Pons (tissue), 1 donor: Measurements from ENCODE around the gene SRP68.
A peak's percentile ranks its signal among the peaks of the same experiment; 100 is the strongest.

Source experiments
- DNase-seq: peaks from one replicate; pipeline ENCODE4 v3.0.0-alpha.2; 2016; ENCODE audit warnings: low spot score

Gene SRP68

DNA sequence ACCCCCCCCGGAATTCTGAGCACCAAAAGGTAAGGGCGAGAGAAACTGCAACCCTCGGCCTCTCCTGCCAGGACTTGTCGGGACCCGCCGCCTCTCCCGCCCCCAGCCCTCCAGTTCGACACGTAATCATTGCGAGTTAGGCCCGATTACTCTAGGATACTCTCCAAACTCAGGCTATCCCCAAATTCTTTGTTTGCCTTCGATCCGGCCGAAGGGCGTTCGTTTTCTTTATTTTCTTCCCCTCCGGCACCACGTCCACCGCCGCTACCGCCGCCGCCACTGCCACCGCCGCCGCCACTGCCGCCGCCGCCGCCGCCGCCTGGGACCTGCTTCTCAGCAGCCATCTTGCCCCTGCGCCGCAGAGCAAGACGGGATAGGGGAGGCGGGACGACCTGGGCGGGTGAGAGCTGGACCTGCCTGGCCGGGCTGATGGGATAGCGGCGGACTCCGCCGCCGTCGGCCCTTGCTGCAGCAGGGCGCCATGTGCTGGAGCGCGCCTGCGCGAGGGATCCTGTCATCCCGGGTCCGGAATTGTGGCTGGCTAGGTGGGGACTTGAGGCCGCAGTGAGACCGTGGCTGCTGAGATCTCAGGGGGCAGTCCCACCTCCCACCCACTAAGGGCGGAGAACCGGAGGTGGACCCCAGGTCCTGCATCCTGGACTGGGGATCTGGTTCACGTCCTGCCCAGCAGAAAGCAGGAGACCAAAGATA lies at the start of gene SRP68:
SRP68 (minus strand) TSS at position 370 of the 711 bp plus-strand sequence; CDS start at position 344, 26 bp downstream.
- DNase-seq, result peak; percentile 93

DNA sequence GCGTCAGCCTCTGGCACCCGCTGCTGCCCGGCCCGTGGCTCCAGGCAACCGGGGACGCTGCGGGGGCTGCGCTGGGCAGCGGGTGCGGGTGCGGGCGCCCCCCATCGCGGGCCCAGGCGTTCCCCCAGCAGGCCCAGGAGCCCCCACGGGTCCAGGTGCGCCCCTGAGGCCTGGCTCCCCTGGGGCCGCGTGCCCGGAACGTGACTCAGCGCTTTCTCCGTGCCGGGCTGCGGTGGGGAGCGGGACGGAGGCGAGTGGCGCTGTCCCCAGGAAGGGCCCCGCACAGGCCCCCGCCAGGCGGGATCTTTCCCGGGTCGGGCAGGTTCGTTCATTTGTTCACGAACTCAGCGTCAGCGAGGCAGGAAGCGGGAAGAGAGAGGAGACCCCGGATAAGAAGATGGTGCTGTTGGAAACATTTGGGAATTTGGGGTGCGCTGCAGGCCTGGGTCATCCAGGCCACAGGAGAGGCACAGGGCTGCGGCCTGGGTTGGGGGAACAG lies 49.7 kb upstream of the SRP68 start:
- DNase-seq, result no peak

DNA sequence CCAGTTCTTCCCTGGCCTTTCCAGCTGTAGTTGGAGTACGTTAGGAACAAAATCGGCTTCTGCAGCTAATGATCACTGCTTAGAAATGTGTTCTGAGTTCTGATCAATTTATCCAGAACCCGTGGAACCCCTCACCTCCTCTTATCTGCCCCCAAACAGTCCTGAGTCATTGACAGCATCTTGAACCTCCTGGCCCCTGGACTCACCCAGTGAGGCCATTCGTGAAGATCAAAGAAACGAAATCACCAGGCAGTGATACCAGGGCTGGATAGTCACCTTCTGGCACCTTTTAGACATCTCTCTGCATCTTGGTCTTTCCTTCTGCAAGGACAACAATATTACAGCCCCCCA lies 48.3 kb upstream of the SRP68 start:
- no peak for DNase-seq

DNA sequence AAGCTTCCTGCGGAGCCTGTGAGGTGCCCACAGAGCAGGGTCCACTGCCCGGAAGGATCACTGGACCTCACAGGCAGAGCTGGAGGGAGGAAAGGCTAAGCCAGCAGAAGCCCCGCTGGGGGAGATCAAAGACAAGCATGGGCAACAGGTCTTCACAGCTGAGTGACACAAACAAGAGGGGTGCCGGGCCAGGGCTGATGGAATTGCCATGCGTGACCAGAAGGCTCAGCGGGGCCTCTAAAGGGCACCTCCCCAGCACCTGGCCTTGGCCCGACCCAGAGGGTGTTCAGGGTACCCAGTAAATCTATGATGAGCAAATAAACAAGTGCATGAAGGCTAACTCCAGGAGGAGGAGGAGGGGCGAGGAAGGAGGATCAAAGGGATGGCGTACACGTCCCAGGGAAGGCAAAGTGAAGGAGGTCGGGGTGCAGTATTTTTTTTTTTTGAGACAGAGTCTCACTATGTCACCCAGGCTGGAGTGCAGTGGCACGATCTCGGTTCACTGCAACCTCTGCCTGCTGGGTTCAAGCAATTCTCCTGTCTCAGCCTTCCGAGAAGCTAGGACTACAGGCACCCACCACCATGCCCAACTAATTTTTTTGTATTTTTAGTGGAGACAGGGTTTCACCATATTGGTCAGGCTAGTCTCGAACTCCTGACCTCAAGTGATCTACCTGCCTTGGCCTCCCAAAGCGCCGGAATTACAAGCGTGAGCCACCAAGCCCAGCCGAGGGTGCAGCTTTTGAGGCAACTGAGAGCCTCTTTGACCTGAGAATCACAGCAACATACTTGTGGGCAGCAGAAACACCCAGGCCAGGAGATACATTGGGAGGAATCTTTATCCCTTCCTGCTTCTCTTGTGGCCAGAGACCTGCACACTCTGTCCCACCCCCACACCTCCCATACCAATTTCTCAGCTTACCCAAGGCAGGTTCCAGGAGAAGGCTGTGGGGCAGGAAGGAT lies 47.4 kb upstream of the SRP68 start:
- no peak for DNase-seq

DNA sequence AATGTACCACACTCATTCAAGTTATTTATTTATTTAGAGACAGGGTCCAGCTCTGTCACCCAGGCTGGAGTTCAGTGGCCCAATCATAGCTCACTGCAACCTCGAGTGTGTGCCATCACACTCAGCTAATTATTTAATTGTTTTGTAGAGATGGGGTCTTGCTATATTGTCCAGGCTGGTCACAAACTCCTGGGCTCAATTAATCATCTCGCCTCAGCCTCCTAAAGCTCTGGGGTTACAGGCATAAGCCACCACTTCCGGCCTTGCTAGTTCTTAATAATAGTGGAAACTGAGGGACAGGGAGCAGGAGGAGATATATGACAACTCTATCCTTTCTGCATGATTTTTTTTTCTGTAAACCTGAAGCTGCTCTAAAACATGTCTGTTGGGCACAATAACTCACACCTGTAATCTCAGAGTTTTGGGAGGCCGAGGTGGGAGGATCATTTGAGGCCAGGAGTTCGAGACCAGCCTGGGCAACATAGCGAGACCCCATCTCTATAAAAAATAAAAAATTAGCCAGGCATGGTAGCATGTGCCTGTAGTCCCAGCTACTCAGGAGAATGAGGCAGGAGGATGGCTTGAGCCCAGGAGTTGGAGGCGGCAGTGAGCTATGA lies 42.9 kb upstream of the SRP68 start:
- no peak for DNase-seq

DNA sequence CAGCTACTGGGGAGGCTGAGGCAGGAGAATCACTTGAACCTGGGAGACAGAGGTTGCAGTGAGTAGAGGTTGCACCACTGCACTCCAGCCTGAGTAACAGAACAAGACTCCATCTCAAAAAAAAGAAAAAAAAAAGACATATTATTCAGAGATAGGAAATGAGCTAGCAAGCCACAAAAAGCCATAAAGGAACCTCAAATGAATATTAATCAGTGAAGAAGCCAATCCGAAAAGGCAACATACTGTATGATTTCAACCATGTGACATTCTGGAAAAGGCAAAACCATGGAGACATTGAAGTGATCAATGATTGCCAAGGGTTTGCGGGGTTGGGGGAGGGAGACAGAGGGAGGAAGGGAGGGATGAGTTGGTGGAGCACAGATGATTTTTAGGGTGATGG lies 39.6 kb upstream of the SRP68 start:
- DNase-seq, result no peak

DNA sequence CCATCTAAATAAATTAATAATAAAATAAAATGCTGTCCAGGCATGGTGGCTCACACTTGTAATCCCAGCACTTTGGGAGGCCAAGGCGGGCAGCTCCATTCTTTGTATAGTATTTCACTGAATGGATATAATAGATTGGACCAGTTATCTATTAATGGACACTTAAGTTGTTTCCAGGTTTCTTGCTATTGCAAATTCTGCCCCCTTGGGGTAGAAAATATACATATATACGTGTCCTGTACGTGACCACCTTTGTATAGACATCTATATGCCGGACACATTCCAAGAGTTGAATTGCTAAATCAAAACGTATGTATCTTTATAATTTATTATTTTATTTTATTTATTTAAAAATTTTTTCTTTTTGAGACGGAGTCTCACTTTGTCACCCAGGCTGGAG lies 35.2 kb upstream of the SRP68 start:
- DNase-seq, result no peak

DNA sequence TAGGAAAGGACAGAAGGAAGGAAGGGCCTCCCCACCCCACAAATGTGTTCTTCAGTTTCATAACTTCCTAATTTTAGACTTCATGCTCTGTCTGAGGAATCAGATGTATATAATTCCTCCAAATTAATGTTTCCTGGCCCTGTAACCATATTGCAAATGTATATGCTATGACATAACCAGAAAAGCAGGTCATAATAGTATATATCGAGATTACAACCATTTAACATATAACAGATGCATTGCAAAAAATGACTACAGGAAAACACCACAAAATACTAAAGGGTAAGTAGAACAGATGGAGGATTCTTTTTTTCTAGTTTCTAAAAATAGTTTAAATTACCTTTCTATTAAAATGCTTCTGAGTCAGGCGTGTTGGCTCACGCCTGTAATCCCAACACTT lies 34.4 kb upstream of the SRP68 start:
- no peak for DNase-seq

DNA sequence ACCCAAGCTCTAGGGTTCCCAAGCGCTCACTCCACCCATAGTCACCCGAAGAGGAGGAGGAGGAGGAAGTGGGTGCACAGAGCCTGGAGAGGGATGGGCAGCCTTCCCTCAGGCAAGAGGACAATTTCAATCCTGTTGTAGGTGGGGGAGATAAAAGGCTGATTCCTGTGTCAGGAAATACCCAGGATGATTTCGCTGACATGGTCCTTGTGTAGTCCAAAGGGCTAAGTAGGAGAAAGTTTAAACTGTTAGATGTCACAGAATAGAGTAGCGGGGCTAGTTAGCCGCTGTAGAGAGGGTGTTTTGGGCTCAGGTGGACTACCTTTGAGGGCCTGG lies 32.5 kb upstream of the SRP68 start:
- no peak for DNase-seq

DNA sequence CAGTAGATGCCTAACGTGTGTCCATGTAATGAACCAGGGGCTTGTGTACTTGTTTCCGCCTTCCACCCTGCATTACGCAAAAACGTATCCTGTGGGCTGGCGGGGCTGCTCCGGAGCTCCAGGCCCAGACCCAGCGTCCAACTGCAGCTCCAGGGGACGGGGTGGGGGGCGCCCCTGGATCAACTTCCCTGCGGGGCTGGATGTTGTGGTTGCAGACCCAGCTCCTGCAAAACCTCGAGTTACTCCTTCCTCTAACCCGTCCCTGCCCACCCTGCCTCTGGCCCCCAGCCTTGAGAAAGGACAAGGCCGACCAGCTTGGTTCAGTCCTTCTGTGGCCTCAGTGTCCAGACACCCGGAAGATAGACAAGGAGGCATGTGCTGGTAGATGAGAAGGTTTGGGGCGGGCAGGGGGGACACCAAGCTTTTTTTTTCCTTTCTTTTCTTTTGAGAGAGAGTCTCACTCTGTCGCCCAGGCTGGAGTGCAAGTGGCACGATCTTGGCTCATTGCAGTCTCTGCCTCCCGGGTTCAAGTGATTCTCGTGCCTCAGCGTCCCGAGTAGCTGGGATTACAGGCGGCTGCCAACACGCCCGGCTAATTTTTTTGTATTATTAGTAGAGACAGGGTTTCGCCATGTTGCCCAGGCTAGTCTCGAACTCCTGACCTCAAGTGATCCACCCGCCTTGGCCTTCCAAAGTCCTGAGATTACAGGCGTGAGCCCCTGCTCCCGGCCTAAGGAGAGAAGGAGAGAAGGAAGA lies 32.0 kb upstream of the SRP68 start:
- DNase-seq, result no peak

DNA sequence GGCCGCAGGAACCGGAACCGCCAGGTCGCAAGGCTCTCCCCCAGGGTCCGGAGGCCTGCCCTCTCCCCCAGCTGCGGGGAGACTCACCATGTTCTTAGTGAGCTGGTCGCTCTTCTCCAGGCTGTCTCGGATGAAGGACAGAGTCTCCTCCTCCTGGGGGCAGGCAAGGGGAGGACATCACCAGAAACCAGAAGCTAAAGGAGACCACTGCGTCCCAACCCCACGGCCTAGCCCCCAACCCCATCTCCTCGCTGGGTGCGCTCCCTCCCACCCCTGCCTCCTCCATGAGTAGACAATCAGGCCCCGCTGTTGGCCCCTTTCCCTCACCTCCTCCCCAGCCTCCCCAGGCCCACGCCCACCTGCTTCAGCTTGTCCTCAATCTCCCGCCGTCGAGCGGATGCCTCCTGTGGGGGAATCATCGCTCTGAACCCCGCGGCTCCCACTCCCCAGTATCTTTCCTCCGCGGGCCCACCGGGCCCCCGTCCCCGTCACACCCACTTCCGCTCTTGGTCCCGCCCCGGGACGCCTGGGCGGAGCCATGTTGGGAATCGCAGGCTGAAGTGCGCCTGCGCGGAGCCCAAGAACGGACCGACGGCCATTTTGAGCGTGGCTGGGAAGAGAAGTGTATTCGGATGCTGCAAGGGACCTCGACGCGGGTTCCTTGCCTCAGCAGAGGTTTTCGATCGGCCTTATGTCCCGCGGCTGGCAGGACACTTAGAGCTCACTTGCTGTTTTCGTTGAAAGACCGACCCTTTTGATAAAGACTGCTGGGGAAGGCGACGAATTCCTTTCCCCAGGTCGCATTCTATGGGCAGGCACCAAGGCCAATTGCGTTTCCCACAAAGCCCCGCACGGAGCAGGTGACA lies 31.2 kb upstream of the SRP68 start, which contains the start of gene EXOC7:
EXOC7 (minus strand) TSS at position 514 of the 866 bp plus-strand sequence; CDS start at position 419, 95 bp downstream.
- peak; percentile 95 for DNase-seq

DNA sequence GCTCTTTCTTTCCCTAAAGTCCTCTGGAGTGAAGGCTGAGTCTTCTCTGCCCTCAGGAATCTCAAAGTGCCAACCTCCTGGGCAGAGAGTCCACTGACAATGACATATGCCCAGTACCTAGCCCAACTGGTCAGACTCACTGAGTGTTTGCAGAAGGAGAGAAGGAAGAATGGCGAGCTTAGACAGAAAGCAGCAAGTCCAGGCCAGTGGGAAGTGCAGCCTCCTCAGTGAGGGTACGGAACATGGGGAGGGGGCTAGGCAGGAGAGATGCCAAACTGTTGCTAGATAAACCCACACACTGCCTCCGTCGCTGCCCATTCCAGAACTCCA lies 30.6 kb upstream of the SRP68 start:
- DNase-seq, result no peak

DNA sequence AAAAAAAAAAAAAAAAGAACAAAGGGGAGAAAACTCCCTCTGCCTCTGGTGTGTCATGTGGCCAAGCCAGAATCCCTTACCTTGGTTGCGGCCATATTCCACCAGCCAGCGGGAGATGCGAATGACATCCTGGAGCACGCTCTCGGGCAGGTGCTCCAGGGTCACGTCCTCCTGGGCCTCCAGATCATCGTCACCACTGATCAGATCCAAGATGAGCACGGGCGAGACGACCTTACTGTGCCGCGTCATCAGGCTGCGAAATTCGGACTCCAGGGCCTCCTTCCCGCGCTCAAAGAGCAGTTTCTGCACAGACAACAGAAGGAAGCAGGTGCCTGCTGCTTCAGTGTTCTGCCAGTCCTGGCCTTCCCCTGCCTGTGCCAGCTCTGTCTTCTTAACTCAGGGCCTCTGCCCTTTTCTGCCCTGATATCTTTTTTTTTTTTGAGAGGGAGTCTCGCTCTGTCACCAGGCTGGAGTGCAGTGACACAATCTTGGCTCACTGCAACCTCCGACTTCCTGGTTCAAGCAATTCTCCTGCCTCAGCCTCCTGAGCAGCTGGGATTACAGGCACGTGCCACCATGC lies 25.5 kb upstream of the SRP68 start:
- no peak for DNase-seq

DNA sequence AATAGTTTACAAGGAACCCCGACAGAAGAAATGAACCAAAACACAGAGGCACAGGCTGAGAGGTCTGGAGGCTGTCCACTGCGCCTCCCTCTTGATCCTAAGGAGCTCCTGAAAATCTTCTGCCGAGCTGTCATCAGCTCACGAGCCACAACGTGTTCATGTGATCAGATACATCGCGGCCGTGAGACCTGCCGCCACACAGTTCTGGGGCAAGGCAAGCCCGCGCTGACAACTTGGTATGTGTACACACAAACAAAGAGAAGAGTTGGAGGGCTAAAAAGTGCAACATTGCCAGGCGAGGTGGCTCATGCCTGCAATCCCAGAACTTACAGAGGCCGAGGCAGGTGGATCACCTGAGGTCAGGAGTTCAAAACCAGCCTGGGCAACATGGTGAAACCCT lies 23.6 kb upstream of the SRP68 start:
- no peak for DNase-seq

DNA sequence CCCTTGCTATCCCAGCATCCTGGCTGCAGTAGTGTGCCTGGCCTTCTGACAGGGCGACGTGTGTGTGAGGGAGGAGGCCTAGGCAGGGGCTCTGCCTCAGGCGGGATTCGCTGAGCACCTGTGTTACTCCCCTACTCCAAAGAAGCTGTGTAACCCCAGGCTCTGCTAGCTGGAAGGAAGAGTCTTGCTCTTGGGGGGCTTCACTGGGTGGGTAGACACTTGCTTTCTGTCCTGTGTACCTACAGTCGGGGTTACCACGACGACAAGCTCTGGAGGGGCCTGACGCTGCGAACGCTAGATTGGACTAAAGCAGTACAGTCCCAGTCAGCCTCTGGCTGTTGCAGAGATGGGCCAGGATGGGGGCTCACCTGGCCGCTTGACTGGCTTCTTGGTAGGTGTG lies 21.7 kb upstream of the SRP68 start:
- DNase-seq, result no peak

DNA sequence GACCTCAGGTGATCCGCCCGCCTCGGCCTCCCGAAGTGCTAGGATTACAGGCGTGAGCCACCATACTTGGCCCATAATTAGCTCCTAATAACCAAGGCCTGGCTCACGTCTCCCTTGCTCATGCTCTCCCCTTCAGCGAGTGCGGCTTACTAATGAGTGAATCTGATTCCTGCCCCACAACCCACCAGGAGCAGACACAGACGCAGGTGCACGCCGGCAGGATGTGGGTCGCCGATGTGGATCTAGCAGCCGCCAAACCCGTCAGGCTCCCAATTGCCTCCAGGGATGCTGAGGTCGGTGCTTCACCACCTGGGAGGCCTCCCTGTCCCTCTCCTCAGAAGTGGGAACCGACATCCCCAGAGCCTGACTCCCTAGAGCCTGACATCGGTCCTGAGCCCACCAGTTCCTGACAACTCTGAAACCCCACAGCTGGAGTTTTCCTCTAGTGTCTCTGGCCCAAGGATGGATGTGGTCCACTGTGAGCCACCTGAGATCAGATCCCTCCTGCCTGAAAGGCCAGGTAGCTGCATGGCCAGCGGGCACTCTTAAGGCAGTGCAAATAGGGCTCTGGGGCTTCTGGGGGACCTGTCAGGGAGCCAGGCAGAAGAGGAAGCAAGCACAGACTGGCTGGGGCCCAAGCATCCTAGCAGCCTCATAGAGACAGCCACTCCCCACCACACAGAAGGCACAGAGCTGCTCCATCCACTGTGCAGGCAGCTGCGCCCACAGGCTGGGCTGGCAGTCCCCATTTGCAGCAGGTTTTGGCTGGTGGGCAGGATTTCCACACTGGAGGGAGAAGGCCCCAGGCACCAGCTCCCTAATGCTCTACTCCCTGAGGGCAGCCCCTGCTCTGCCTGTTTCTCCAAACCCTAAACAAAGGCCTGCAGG lies 20.5 kb upstream of the SRP68 start:
- no peak for DNase-seq

DNA sequence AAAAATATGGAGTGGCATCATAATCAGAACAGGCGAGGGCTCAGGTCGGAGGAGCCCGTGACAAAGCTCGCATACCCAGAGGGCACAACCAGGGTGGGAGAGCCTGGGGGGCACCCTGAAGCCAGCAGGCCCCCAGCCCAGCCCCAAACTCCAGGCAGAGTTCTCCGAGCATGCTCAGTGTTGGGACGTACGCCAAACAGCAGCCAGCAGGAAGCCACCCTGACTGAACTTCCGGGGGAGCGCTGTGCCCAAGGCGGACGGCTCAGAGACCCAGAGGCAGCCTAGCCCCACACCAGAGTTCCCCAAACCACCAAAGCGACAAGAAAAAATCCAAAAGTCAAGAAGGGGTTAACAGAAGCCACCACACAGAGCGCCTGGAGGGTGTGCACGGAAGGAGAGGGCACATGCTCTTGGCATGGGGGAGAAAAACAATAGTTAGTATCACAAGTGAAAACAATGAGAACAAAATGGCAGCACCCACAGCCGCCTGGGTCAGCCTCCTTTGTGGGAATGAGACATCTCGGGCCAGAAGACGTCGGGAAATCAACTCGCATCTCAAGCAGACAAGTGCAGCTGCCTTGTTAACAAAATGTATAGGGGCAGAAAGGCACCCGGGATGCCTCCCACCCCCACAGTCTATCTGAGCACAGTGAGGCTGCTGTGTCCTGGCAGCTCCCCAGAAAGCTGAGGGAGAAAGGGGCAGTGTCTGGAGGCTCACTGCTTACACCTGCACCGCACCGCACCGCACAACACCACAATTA lies 19.4 kb upstream of the SRP68 start:
- DNase-seq, result peak; percentile 25

DNA sequence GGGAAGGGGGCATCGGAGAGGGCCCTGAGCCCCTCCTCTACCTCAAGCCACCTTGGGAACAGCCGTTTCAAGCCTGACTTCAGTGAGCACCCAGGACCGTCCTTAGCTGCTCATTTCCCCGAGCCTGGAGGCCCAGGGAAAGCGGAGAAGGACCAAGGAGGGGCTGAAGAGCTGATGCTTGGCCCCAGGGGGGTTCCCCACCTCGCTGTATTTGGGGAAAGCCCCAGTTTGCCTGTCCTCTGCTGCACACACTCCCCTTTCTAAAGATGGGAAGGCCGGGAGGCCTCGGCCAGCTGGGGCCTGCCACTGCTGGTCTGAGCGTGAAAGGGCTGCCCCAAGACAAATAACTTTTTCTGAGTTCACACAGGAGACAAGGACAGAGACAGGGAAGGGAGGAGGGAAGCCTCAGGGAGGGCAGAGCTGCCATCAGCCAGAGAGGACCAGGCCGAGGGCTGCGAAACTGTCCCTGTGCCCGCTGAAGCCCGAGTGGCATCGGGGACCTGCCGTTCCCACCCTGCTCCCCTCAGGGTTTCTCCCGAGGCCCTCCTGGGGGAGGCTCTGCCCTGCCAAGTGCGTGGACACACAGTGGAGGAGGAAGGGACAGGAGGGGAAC lies 18.3 kb upstream of the SRP68 start:
- DNase-seq, result no peak
